Measurements from ENCODE around the gene CALN1. TPM values are rescaled to one million over a fixed set of nuclear protein-coding genes. Genes with fewer than 3 reads are reported as not detected.

Gene CALN1
- total and polyA plus RNA-seq, 9 of the 15 experiments (the other 6 are each of a cell fraction or from before 2014, with no cell fraction given) = 1.4 to 7.5 (median 3.3) TPM

DNA sequence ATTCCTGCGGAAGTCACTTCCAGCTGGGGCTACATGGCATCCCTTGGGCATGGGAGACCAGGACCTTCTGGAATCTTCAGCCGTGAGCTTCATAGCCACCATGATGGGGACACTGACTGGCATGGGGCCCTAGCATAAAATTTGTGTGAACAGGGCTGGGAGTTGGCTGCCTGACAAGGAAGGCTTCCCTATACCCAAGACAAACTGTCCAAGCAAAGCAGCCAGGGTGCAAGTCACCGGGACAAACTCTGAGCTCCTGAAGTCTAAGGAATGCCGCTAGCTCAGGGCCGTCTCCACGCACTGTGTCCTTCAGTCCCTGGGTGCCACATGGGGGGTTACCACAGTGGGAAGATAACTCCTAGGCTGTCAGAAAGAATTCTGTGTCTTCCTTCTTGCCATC is 627.4 kb downstream of the CALN1 start (continued):
- TF ChIP-seq, protein P1, sequence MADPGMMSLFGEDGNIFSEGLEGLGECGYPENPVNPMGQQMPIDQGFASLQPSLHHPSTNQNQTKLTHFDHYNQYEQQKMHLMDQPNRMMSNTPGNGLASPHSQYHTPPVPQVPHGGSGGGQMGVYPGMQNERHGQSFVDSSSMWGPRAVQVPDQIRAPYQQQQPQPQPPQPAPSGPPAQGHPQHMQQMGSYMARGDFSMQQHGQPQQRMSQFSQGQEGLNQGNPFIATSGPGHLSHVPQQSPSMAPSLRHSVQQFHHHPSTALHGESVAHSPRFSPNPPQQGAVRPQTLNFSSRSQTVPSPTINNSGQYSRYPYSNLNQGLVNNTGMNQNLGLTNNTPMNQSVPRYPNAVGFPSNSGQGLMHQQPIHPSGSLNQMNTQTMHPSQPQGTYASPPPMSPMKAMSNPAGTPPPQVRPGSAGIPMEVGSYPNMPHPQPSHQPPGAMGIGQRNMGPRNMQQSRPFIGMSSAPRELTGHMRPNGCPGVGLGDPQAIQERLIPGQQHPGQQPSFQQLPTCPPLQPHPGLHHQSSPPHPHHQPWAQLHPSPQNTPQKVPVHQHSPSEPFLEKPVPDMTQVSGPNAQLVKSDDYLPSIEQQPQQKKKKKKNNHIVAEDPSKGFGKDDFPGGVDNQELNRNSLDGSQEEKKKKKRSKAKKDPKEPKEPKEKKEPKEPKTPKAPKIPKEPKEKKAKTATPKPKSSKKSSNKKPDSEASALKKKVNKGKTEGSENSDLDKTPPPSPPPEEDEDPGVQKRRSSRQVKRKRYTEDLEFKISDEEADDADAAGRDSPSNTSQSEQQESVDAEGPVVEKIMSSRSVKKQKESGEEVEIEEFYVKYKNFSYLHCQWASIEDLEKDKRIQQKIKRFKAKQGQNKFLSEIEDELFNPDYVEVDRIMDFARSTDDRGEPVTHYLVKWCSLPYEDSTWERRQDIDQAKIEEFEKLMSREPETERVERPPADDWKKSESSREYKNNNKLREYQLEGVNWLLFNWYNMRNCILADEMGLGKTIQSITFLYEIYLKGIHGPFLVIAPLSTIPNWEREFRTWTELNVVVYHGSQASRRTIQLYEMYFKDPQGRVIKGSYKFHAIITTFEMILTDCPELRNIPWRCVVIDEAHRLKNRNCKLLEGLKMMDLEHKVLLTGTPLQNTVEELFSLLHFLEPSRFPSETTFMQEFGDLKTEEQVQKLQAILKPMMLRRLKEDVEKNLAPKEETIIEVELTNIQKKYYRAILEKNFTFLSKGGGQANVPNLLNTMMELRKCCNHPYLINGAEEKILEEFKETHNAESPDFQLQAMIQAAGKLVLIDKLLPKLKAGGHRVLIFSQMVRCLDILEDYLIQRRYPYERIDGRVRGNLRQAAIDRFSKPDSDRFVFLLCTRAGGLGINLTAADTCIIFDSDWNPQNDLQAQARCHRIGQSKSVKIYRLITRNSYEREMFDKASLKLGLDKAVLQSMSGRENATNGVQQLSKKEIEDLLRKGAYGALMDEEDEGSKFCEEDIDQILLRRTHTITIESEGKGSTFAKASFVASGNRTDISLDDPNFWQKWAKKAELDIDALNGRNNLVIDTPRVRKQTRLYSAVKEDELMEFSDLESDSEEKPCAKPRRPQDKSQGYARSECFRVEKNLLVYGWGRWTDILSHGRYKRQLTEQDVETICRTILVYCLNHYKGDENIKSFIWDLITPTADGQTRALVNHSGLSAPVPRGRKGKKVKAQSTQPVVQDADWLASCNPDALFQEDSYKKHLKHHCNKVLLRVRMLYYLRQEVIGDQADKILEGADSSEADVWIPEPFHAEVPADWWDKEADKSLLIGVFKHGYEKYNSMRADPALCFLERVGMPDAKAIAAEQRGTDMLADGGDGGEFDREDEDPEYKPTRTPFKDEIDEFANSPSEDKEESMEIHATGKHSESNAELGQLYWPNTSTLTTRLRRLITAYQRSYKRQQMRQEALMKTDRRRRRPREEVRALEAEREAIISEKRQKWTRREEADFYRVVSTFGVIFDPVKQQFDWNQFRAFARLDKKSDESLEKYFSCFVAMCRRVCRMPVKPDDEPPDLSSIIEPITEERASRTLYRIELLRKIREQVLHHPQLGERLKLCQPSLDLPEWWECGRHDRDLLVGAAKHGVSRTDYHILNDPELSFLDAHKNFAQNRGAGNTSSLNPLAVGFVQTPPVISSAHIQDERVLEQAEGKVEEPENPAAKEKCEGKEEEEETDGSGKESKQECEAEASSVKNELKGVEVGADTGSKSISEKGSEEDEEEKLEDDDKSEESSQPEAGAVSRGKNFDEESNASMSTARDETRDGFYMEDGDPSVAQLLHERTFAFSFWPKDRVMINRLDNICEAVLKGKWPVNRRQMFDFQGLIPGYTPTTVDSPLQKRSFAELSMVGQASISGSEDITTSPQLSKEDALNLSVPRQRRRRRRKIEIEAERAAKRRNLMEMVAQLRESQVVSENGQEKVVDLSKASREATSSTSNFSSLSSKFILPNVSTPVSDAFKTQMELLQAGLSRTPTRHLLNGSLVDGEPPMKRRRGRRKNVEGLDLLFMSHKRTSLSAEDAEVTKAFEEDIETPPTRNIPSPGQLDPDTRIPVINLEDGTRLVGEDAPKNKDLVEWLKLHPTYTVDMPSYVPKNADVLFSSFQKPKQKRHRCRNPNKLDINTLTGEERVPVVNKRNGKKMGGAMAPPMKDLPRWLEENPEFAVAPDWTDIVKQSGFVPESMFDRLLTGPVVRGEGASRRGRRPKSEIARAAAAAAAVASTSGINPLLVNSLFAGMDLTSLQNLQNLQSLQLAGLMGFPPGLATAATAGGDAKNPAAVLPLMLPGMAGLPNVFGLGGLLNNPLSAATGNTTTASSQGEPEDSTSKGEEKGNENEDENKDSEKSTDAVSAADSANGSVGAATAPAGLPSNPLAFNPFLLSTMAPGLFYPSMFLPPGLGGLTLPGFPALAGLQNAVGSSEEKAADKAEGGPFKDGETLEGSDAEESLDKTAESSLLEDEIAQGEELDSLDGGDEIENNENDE (IDR thresholded peaks at IDR 0.05; ENCODE audit: low read depth, low read length) = no peak
